Raji (cell line): ENCODE data around the gene ABL2.

ENCODE experiments used
- POLR2A ChIP-seq: IDR thresholded peaks from 2 replicates; pipeline ENCODE4 v1.6.1; 2011; ENCODE audit warnings: low read depth, low read length, control low read depth; ENCODE audit not compliant: insufficient read depth

The ABL2 gene

DNA sequence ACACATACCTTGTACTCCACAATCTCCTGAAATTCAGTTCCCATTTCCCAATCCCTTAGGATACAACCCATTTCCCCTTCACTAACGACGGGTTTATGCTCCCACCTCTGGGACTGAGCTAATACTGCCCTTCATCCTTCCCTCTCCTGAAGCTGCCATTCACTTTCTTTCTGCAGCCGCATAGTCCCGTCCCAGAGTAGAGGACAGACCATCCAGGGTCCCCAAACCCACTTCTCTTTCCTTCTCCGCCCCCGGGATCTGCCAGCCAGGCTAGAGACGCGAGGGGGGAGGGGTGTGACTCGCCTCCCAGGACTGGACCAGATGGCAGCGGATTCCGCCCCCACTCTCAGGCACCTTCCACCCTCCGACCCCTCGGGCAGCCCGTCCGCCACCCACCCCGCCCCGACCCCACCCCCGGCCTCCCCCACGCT, 679 bp downstream of the ABL2 start:
- 0 out of 2 replicates have a peak, but pooled peaks have one; percentile 23 for TF ChIP-seq POLR2A

DNA sequence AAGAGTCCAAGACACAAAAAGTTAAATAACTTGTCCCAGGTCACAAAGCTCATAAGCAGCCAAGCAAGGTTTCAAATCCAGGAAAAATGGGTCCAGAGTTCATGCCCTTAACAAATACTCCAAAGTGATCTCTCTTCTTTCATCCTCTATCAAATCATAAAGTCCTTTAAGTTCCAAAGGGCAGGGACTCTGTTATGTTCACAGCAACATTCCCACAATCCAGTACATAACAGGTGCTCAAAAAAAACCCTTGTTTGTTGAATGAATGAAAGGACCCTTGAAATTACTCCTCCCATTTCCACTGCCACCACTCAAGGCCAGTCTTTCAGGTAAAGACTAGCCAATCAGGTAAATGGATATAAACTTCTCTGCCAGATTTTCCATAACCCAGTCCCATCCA, 2.7 kb downstream of the ABL2 start:
- TF ChIP-seq POLR2A, result no peak

DNA sequence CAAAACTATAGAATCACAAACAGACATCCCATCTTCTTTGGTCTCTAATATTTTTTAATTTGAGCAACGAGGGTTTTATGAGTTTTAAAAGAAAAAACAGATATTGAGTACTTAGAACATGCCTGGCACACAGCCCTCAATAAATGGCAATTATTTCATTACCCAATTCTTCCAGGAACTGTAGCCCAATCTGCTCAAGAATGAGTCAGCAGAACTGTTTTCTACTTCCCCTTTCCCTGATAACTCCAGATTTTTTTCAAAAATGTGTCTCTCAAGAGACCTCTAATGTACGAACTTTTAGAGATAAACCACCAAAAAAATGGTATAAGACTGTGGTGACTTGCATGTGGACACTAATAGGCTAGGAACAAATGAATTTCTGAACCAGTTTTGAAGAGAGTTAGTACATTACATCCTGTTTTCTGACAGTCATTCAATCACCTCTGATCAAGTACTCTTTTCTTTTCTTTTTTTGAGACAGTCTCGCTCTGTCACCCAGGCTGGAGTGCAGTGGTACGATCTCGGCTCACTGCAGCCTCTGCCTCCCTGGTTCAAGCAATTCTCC, 11.5 kb downstream of the ABL2 start:
- no peak for TF ChIP-seq POLR2A

DNA sequence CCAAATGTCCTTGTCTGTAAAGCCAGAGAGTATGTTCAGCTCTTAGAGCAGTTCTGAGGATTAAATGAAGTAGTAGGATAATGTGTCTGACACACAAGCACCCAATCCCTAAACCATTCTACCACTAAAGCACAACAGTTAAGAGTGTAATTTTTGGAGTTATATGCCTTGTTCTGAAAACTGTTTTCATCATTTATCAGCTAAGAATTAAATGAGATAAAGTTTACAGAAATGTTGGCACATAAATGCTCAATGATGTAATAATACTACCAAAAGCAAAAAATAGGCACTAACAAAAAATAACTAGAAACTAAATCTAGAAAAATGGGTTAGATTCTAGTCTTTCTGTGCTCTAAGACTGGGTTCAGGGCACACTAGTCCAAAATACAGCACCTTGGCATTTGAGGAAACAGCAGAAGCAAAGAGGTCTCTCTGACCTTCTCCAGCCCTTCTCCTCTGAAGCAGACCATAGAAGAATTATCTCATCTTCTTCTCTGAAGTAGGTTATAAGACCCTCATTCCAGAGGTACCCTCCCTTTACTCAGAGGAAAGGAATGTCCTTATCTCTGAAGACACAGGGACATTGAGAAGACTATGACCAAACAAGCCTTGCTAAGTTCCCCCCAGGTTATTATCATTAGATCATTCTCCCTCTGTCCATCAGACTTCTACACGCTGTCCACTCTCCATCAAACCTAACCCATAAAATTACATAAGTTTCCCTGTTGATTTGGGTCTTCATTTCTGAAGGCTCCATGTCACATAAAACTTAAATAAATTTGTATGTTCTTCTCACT, 20.6 kb downstream of the ABL2 start:
- no peak for TF ChIP-seq POLR2A

DNA sequence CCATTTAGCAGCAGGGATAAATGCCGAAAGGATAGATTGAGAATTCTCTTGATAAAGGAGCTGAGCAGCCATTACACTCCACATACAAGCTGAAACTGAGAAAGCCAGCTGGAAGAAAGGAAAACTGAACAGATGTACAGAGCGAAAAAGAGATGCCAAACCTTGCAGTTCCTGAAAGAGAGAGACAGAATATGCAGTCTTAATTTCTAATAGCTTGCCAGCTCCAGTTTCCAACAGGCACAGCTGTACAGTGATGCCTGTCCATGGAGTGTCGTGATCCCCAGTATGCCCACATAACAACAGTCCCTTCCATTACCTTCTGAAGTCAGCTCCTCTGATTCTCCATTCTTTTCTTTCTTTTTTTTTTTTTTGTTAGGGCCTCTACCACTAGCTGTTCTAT, 22.7 kb downstream of the ABL2 start:
- TF ChIP-seq POLR2A, result no peak

DNA sequence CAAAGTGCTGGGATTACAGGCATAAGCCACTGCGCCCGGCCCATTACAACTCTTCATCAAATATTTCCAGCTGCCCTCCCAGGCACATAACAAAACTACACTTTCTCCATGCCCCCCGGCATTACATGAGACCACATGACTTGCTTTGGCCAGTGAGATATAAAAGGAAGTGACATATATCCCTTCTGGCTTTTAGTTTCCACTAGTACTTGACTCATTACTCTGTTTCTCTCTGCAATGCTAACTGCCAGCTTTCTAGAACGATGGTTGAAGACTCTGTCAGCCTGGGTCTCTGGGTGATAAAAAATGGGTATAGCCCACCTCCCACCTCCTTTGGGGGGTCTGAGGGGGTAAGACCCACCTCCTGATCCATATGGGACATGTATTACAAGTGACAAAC, 24.2 kb downstream of the ABL2 start:
- no peak for TF ChIP-seq POLR2A

DNA sequence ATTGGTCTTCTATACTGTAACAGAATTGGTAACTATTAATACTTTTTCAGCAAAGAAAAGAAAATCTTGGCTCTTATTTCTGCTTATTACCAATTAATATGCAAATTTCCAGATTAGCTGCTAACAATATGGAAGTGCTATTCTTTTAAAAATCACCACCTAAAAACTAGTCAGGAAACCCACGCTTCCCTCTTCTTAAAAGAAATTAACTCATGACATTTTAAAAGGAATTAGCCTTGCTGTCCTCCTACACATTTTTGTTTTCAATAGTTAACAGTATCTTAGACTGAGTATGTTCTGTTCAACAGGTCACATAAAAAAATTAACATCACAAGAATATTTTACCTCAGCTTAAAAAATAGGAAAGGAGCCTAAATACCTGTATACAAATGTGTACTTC, 27.3 kb downstream of the ABL2 start:
- no peak for TF ChIP-seq POLR2A

DNA sequence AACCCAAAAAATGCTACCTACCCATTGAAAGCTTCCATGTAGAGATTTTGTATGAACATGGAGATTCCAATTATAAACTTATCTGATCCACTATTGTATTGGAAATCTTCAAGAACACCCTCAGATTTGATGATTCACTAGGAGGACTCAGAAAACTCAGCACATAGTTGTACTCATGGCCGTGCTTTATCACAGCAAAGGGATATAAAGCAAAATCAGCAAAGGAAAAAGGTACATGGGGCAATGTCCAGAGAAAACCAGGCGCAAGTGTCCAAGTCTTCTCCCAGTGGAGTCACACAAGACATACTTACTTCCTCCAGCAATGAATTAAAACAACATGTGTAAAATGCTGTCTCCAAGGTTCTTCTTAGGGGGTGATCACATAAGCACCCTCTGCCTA, 28.9 kb downstream of the ABL2 start:
- TF ChIP-seq POLR2A, result no peak

DNA sequence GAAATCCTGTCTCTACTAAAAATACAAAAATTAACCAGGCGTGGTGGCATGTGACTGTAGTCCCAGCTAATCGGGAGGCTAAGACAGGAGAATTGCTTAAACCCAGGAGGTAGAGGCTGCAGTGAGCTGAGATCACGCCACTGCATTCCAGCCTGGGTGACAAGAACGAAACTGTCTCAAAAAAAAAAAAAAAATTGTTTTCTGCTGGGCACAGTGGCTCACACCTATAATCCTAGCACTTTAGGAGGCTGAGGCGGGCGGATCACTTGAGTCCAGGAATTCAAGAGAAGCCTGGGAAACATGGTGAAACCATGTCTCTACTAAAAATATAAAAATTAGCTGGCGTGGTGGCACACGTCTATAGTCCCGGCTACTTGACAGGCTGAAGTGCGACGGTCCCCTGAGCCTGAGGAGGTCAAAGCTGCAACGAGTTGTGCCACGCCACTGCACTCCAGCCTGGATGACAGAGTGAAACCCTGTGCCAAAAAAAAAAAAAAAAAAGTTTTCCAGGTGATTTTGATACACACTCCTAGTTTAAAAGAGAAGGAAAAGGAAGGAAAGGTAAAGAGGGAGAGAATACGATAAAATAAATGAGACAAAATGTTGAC, 31.7 kb downstream of the ABL2 start:
- TF ChIP-seq POLR2A, result no peak

DNA sequence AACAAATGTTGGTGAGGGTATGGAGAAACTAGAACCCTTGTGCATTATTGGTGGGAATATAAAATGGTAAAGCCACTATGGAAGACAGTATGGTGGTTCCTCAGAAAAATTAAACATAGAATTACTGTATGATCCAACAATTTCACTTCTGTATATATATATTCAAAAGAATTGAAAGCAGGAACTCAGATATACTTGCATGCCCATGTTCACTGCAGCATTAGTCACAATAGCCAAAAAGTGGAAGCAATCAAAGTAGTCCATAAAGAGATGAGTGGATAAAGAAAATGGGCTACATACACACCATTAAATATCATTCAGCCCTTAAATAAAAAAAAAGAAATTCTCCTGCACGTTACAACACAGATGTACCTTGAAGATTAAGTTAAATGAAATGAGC, 34.1 kb downstream of the ABL2 start:
- no peak for TF ChIP-seq POLR2A

DNA sequence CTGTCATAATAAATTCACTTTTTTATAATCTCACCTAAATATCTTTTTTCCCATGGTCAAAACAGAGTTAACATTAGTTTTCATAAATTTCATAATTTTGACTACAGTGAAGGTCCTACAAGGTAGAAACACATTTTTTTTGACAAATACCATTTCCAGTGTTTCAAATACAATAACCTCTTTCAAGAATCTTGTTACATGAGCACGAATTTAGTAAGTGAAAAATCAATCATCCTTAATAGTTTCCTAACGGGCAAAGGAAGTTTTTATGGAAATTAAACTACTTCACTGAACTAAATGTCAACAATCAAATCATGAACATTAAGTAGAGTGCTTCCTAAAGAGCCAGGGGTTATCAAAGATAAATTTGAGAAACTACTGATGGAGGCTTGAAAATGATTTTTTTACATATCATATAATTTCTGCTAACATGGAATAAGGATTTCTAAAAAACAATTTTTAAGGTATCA, 35.4 kb downstream of the ABL2 start:
- no peak for TF ChIP-seq POLR2A

DNA sequence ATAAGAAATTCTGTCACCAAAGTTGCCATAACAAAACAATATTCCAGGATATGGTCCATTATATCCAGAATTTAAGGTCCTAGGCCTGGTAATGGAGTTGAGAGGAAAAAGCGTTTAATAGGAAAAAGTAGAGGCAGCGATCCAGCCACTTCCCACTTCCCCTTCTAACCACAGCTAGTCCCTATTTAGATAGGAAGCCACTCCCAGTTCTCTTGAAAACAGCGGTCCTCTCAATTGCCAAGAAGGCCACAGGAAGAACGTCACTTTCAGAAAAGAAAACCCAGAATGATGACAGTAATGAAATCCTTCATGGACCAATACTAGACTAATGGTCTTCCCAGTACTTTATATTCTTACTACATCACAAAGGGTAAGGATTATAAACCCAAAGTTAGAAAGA, 38.6 kb downstream of the ABL2 start:
- TF ChIP-seq POLR2A, result no peak

DNA sequence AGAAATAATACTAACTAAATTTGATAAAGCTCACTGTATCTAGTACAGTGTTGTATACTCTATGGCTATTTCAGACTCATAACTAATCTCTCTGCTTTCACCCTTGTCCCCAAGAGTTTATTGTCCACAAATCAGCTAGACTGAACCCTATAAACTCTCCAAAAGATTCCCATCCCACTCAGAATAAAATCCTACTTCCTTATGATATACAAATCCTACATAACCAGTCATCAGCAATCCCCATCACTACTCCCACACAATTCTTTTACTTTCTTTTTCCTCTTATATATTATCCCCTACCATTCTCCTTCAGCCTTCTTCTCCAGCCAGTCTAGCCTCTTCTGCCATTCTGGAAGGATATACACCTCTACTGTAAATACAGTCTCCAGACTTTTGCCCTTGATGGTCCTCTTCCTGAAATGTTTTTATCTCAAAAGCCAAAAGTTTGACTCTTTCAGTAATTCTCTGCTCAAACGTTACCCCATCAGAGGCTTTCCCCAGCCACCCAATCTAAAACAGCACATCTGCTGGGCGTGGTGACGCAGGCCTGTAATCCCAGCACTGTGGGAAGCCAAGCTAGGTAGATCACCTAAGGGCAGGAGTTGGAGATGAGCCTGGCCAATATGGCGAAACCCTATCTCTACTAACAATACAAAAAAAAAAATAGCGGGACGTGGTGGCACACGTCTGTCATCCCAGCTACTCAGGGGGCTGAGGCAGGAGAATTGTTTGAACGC, 41.6 kb downstream of the ABL2 start:
- TF ChIP-seq POLR2A, result no peak

DNA sequence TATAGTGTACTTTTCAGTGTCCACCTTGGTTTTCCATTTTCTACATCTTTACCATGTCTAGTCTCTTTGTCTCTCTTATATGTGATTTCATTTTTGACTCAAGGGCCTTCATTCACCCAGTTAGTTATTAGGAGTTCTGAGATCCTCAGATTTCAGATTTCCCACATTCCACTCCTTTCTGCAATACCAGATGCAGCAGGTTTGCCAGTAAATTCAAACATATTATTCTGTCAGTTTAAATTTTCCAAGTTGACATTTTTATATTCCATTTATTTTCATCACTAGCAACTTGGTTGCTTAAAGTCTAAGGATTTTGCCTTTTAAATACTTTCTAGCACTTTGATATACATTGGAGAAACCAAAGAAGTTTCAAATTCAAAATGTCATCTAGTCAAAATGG, 42.4 kb downstream of the ABL2 start:
- no peak for TF ChIP-seq POLR2A

DNA sequence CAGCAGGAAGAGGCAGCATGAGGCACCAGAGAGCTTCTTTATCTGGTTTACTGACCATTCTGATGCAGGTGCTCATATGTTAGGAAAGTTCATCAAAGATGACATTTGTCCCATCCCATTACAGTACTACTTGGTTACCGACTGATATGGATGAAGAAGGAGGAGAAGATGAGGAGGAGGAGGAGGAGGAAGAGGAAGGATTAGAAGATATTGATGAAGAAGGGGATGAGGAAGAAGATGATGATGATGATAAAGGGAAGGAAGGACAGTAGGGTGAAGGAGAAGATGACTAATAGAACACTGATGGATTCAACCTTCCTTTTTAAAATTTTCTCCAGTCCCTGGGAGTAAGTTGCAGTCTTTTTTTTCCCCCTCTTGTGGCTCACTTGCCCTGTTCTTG, 45.1 kb downstream of the ABL2 start:
- TF ChIP-seq POLR2A, result no peak

DNA sequence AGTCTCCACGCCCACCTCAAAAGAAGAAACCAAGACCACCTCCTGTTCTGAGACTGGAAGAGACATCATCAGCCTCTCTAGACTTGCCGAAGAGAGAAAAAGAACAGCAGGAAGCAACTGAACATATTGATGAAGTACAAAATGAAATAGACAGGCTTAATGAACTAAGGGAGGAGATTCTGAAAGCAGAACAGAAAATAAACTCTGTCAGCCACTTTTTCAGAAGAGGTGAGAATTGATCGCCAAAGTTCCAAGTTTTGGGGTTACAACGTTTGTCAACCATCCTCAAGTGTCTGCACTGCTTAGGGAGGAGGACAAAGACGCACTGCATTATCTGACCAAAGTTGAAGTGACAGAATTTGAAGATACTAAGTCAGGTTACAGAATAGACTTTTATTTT, 45.6 kb downstream of the ABL2 start:
- no peak for TF ChIP-seq POLR2A
